SIG-M5 (cell line): ENCODE results near the gene CHMP6.

Experiments
- DNase-seq: peaks from one replicate; lab custom pipeline; 2025; lab: John Stamatoyannopoulos, UW

The CHMP6 gene

DNA sequence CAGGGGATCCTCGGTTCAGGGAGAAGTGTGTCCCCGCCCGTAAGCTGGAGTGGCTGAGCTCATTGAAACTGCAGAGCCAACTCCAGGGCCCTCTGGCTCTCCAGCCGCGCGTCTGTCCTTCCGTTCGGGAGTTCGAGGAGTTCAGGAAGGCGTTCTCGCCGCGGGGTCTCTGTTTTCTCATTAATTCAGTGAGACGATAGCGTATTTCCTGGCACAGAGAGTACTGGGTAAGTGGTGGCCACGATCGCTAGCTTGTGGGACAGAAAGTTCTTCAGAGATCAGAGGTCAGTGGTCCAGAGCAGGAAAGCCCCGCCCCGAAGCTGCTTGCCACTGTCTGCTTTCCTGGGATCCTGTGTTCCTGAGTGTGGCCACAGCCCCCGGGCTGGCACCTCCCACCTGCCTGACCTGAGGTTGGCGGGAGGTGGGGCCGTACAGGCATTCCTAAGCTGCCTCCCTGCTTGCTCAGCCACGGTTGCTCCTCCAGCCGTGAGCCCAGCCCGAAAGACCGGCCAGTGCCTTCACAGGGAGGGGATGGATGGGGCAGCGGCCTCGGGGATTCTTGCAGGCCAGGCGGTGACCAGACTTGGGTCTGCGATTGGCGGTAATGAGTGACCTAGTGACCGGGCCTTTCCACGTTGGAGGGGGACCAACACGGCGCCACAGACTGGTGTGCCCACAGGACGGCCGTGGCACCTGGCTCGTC, 52.2 kb downstream of the CHMP6 start:
- no peak for DNase-seq

- DNase-seq: no peak
Observed at GRCh38 chr17:81044428-81044763, 52.8 kb downstream of the CHMP6 start.

- DNase-seq: no peak
Observed at GRCh38 chr17:81044764-81045589, 53.3 kb downstream of the CHMP6 start.

DNA sequence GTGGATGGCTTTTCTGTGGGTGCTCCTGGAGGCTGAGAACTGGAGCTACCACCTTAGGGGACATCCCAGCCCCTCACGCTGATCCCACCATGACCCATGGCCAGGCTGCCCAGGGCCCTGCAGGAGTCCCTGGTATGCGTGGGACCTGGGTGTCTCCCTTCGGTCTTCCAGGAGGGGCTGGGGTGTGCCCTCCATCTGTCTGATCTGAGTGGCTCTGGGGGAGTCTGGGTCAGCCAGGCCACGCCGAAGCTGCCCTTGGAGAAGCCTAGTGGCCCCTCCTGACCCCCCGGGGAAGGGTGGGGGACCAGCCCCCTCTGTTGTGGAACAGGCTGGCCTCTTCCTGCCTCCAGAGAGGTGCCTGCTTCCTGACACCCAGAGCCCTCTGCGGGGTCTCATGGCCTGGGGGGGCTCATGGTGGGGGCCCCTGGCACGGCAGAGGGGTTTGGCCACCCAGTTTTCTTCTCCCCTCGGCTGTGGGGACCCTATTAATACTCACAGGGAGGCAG, 54.0 kb downstream of the CHMP6 start:
- no peak for DNase-seq

- no peak for DNase-seq
Observed at GRCh38 chr17:81046132-81046769, 54.6 kb downstream of the CHMP6 start.

- no peak for DNase-seq
Observed at GRCh38 chr17:81046770-81047359, 55.2 kb downstream of the CHMP6 start.

DNA sequence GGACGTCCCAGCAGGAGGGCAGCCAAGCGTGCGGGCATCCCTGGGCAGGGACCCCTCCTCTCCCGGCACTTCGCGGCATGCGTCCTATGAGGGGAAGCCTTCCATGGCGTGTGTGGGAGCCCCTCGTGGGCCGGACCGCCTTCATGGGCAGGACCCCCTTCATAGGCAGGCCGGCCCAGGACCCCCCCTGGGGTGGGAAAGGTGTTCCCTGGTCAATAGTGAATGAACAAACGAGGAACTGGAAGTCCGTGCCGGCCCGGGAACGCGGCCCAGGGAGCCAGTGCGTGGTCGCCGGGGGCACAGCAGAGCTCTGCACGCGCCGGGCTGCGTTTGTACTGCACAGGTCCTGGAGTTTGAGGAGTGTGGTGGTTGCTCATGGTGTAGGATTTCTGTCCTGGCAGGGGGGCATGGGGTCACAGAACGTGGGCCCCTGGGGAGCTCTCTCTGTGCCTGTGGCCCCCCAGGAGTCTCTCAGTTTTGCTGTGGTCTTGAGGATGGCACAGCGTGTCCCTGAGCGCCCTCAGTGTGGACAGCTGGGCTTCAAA, 57.3 kb downstream of the CHMP6 start:
- no peak for DNase-seq

DNA sequence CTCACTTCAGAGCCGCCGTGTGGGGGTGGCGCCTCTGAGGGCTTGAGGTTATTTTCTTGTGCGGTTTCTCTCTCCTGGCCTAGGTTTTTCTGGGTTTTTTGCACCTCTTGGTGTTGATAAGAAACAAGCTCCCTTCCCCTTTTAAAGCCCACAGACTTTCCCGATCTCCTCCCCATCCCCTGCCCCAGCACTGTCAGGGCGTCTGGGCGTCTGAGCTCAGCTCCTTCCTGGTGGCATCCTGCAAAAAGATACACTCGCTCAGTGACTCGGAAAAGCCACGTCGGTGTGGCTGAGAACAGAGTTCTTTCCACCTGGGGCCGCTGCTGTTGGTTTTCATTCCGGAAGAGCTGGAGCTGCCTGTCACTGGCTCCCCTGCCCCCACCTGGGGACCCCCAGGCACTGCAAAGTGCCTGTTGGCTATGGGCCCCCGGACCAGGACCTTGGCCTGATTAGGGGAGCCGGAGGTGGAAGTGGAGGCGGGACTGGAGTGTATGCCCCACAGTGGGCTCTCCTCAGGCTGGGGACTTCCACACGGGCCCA, 57.8 kb downstream of the CHMP6 start:
- no peak for DNase-seq
